PC-3 (cell line): ENCODE measurements around the gene NFATC1.

Experiments used
- EZH2 ChIP-seq: fragments of 300-600 bp; sonication (generic); IDR thresholded peaks from one replicate; pipeline ENCODE4 v1.6.1; 2017; ENCODE audit warnings: antibody characterized with exemption, mild to moderate bottlenecking, low read length; ENCODE audit not compliant: unreplicated experiment
- EZH2phosphoT487 ChIP-seq: fragments of 300-600 bp; sonication (generic); IDR thresholded peaks from 2 replicates; pipeline ENCODE4 v1.6.1; 2018; ENCODE audit warnings: mild to moderate bottlenecking, antibody characterized with exemption, low read length, borderline replicate concordance
- TF ChIP-seq, protein P1 (sequence below): fragments of 300-600 bp; sonication (generic); conservative IDR thresholded peaks from 2 replicates; pipeline ENCODE4 v1.5.1; 2017; ENCODE audit warnings: antibody characterized with exemption, low read depth, mild to moderate bottlenecking, low read length

- no peak for TF ChIP-seq EZH2phosphoT487
- TF ChIP-seq, protein P1, sequence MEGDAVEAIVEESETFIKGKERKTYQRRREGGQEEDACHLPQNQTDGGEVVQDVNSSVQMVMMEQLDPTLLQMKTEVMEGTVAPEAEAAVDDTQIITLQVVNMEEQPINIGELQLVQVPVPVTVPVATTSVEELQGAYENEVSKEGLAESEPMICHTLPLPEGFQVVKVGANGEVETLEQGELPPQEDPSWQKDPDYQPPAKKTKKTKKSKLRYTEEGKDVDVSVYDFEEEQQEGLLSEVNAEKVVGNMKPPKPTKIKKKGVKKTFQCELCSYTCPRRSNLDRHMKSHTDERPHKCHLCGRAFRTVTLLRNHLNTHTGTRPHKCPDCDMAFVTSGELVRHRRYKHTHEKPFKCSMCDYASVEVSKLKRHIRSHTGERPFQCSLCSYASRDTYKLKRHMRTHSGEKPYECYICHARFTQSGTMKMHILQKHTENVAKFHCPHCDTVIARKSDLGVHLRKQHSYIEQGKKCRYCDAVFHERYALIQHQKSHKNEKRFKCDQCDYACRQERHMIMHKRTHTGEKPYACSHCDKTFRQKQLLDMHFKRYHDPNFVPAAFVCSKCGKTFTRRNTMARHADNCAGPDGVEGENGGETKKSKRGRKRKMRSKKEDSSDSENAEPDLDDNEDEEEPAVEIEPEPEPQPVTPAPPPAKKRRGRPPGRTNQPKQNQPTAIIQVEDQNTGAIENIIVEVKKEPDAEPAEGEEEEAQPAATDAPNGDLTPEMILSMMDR: no peak
- TF ChIP-seq EZH2: no peak
Measured at GRCh38 chr18:79531386-79531785, 135.7 kb downstream of the NFATC1 start.
